Measurements from ENCODE around the gene SMARCAL1.
"Not testable (repeated sequence)": the region's sequence is repeated elsewhere in the genome, so short reads cannot be mapped to it uniquely, and the experiment has no call there.

DNA sequence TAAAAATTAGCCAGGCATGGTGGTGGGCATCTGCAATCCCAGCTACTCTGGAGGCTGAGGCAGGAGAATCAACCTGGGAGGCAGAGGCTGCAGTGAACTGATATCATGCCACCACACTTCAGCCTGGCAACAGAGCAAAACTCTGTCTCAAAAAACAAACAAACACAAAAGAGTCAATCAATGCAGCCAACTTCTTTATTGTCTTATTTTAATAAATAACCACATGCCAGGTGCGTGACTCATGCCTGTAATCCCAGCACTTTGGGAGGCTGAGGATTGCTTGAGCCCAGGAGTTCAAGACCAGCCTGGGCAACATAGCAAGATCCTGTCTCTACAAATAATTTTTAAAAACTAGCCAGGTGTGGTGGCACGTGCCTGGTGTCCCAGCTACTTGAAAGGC, 27.9 kb upstream of the SMARCAL1 start:
- TF ChIP-seq EZH2 (IDR thresholded peaks at IDR 0.05; ENCODE audit: borderline replicate concordance) = not testable (repeated sequence)
- TF ChIP-seq, protein P1, sequence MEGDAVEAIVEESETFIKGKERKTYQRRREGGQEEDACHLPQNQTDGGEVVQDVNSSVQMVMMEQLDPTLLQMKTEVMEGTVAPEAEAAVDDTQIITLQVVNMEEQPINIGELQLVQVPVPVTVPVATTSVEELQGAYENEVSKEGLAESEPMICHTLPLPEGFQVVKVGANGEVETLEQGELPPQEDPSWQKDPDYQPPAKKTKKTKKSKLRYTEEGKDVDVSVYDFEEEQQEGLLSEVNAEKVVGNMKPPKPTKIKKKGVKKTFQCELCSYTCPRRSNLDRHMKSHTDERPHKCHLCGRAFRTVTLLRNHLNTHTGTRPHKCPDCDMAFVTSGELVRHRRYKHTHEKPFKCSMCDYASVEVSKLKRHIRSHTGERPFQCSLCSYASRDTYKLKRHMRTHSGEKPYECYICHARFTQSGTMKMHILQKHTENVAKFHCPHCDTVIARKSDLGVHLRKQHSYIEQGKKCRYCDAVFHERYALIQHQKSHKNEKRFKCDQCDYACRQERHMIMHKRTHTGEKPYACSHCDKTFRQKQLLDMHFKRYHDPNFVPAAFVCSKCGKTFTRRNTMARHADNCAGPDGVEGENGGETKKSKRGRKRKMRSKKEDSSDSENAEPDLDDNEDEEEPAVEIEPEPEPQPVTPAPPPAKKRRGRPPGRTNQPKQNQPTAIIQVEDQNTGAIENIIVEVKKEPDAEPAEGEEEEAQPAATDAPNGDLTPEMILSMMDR (IDR thresholded peaks at IDR 0.05; ENCODE audit: poor library complexity) = not testable (repeated sequence)

Data from hepatocyte (in vitro differentiated cells).